ENCODE results near the gene LPAR5. TPM values are rescaled to one million over a fixed set of nuclear protein-coding genes. Genes with fewer than 3 reads are reported as not detected.

Gene LPAR5
- total RNA-seq, 1 experiment from 2014 or later, result 0.03 TPM

DNA sequence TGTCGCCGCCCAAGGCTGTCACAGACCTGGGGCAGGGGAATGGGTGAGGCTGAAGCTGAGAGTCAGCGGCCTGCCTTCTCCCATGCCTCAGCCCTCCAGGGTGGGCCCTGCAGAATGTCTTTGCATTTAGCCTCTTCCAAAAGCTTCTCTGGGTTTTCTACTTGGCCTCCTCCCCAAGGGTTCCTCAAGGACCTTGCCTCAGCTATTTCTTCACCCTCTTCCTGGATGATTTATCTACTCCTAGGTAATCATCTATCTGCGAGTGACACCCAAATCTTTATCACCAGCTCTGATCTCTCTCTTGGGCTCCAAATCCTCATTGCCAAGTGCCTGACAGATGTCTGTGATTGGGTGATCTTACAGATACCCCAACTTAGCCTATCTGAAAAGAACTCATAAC is 4.7 kb upstream of the LPAR5 start:
- in situ Hi-C loops (cut with HindIII; ENCODE audit: low sequenced_read_pairs), result no loop called here

GRCh38 chr12:6639151-6639801 is 3.5 kb upstream of the LPAR5 start:
- in situ Hi-C loops (cut with HindIII; ENCODE audit: low sequenced_read_pairs), result no loop called here
- no peak for DNase-seq (ENCODE audit: low spot score)

More for the DNA sequence above, 4.7 kb upstream of the LPAR5 start:
- DNase-seq (ENCODE audit: low spot score), result no peak

DNA sequence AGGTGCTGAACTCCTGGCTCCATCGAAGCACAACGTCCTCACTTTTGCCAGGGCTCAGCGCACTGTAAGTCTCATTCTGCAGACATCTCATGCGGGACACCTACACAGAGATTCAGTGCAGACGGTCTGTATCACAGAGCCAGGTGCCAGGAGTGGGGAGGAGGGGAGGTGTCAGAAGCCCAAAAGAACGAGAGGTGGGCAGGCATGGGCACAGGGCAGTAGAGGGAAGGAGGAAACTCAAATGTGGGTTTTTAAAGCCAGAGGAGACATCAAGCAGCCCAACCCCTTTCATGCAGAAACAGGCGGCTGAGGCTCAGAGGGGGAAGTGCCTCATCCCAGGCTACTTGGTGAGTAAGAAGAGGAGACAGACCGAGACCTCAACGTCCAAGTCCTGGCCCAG is 2.5 kb upstream of the LPAR5 start:
- in situ Hi-C loops (cut with HindIII; ENCODE audit: low sequenced_read_pairs), result no loop called here
- no peak for DNase-seq (ENCODE audit: low spot score)

DNA sequence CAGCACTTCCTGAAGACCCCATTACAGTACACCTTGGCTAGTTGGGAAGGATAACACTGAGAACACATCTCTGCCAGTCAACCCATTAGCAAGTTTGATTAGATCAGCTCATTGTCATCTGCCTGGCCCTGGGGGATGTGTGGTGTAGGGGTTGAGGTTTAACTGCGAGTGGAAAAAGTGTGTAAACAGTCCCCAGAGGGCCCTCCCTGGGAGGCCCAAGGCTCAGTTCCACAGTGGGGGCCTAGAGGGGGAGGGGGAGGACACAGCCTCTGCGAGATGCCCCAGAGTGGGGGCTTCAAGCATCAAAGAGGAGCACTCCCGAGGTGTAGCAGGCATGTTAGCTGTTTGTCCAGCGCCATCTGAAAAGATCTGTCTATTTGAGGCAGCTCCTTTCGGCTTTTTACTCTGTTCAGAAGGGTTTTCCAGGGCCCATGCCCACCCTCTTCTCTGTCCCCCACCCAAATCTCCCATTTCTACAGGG is 344 bp downstream of the LPAR5 start:
- DNase-seq (ENCODE audit: low spot score), result no peak
- in situ Hi-C loops (cut with HindIII; ENCODE audit: low sequenced_read_pairs), result no loop called here

- in situ Hi-C loops (cut with HindIII; ENCODE audit: low sequenced_read_pairs), result no loop called here
- peak; percentile 64 for DNase-seq (ENCODE audit: low spot score)
Measured at GRCh38 chr12:6632026-6632983, 3.5 kb downstream of the LPAR5 start.

DNA sequence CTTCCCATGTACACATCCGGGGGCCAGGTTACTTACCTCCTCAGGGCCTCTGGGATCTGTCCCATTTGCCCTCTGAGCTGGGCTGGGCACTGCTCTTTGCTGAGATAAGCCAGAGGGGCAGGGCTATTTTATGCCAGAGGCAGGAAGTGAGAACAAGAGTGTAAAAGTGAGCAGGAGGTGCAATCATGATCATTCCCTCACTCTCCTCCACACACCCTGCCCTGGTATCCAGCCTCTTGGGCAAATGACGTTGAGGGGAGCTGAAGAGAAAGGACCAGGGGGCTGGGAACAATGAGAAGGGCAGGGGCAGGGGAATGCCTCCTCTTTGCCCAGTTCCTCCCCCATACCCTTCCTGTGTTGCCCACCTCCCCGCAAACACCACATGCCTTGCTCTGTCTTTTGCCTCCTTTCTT is 4.2 kb downstream of the LPAR5 start:
- in situ Hi-C loops (cut with HindIII; ENCODE audit: low sequenced_read_pairs), result no loop called here
- DNase-seq (ENCODE audit: low spot score), result no peak

GRCh38 chr12:6630736-6631135 is 5.0 kb downstream of the LPAR5 start:
- DNase-seq (ENCODE audit: low spot score), result peak; percentile 74
- in situ Hi-C loops (cut with HindIII; ENCODE audit: low sequenced_read_pairs), result no loop called here

DNA sequence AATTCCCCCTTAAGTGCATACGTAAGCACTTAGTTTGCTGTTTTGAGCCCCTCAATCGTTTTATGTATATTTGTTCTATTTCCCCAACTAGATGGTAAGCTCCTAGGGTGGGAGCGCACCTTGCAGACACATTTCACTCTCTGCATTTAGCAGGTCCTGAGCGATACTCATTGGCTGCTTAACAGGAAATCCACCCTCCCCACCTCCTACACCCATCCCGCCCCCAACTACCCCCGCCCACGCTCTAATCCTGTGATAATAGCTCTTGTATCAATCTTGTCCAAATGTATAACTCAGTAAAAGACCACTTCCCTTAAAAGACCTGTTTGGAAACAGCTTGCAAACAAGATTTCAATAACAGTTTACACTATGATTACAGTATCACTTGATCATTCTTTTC is 8.1 kb downstream of the LPAR5 start:
- DNase-seq (ENCODE audit: low spot score), result no peak
- in situ Hi-C loops (cut with HindIII; ENCODE audit: low sequenced_read_pairs), result no loop called here

- in situ Hi-C loops (cut with HindIII; ENCODE audit: low sequenced_read_pairs), result no loop called here
- DNase-seq (ENCODE audit: low spot score), result no peak
Measured at GRCh38 chr12:6626654-6627283, 9.0 kb downstream of the LPAR5 start.

- in situ Hi-C loops (cut with HindIII; ENCODE audit: low sequenced_read_pairs), result no loop called here
Measured at GRCh38 chr12:6620885-6621274, 14.9 kb downstream of the LPAR5 start.

GRCh38 chr12:6620137-6620884 is 15.4 kb downstream of the LPAR5 start:
- DNase-seq (ENCODE audit: low spot score), result no peak
- in situ Hi-C loops (cut with HindIII; ENCODE audit: low sequenced_read_pairs), result no loop called here

More at GRCh38 chr12:6620885-6621274, 14.9 kb downstream of the LPAR5 start:
- no peak for DNase-seq (ENCODE audit: low spot score)

- in situ Hi-C loops (cut with HindIII; ENCODE audit: low sequenced_read_pairs), result no loop called here
- no peak for DNase-seq (ENCODE audit: low spot score)
Measured at GRCh38 chr12:6618483-6619225, 17.1 kb downstream of the LPAR5 start.

DNA sequence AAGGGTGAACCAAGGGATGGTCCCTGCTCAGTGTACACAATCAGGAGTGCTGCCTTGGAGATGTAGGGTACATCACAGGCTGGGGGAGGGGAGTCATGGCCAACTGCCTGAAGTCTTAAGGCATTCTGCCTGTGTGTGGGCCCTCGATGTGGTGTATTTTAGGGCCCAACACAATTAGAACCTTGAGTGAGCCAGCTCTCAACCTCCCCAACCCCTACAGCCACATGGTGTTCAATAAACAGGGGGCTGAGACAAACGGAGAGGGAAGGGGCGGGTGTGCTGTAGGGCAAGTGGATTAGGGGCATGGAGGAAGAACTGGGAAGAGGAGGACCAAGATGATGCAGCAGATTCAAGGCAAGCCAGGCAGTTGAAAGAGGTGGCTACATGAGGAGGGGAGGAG is 20.0 kb downstream of the LPAR5 start:
- in situ Hi-C loops (cut with HindIII; ENCODE audit: low sequenced_read_pairs), result no loop called here
- peak; percentile 26 for DNase-seq (ENCODE audit: low spot score)

DNA sequence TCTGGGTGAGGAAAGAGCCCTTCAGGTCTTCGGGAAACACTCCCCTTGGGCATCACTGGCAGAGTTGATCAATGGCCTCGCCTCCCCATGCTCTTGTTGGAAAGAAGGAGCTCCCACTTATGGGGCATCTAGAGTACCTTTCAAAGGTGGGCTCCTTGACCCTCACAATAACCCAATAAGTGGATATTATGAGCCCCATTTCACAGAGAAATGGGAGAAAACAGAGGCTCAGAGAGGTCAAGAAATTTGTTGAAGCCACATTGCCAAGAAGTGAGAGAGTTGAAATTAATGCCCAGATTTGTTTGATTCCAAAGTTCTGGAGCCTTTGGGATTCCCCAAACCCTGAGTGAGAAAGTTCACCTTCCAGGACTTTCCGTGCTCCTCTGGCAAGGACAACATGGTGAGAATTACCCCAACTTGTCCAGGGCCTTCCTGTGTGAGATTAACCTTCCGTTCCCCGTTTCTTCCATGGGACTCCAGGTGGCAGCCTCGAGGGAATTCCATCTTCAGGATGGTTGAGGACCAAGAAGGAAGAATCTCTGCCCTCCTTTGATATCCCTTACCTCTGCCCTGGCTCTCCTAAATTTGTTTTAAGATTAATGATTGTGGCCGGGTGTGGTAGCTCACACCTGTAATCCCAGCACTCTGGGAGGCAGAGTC is 21.1 kb downstream of the LPAR5 start:
- in situ Hi-C loops (cut with HindIII; ENCODE audit: low sequenced_read_pairs), result no loop called here
- DNase-seq (ENCODE audit: low spot score), result peak; percentile 39

DNA sequence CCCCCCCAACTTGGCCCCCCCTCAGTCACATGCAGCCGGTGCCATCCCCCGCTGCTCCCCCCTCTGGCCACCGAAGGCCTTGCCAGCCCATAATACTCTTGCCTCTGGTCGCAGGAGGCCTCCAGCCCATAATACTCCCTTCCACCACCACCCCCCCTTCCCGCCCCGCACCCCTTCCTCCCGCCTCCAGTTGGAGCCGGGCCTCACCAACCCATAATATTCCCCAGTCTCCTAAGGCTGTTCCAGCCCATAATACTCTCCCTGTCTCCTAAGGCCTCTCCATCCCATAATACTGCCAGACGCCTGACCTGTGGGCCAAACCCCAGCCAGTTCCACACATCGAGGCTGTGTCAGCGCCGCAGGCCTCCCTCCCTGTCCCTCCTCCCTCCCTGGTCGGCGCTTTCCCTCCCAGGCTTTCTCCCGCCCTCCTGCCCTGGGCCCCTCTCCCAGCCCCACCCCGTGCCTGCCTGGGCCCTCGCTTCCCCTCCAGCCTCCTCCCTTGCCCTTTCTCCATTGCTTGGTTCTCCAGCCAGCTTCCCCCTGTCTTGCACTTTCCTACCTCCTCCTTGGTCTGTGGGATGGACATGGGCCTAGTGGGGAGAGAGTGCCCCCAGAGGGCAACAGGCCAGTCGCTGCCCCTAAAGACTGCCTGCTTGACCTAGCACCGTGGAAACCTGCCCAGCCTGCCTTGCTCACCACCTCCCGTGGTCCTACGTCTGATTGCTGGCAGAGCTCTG is 21.8 kb downstream of the LPAR5 start:
- peak; percentile 98 for DNase-seq (ENCODE audit: low spot score)
- in situ Hi-C loops (cut with HindIII; ENCODE audit: low sequenced_read_pairs), result no loop called here

GRCh38 chr12:6613015-6613775 is 22.6 kb downstream of the LPAR5 start:
- in situ Hi-C loops (cut with HindIII; ENCODE audit: low sequenced_read_pairs), result no loop called here
- peak; percentile 82 for DNase-seq (ENCODE audit: low spot score)

DNA sequence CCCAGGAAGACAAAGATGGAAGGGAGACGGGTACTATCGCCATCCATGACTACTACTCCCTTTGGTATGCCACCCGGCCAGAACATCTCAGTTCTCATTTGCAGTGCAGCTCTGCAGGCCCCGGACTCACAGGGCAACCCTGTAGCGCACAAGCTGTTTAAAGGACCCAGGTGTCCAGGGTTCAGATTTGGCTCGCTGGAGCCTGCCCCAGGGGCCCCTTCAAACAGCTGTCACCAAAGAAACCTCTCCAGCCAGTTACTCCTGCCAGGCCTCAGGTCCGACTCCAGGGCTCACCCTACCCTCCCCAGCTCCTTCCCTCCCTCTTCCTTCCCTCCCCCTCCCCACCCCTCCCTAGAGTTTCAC is 23.1 kb downstream of the LPAR5 start:
- in situ Hi-C loops (cut with HindIII; ENCODE audit: low sequenced_read_pairs), result no loop called here
- DNase-seq (ENCODE audit: low spot score), result no peak

Data from G401 (cell line).